ENCODE measurements around the gene PLS3.

PLS3 gene

DNA sequence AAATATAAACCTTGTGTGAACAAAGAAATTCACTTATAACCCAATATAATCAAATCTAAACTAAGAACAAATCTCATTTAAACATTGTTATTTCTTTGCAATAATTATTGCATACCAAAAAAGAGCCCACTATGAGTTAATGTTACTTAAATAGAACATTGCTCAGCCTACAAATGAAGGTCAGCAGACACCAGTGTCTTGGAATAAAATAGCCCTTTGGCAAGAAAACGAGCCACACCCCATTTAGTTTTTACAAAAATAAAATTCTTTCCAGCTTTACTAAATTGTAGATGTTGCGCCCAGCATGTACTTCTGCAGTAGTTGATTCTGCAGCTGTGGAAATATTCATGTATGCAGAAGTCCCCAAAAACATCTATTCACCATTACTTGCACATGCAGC is 12.2 kb downstream of the PLS3 start:
- no peak for TF ChIP-seq TEAD4 (IDR thresholded peaks at IDR 0.05)
- no peak for TF ChIP-seq YY1 (IDR thresholded peaks at IDR 0.05; ENCODE audit: low read depth)
- TF ChIP-seq NFIC (IDR thresholded peaks at IDR 0.05): no peak
- no peak for TF ChIP-seq CREB1 (IDR thresholded peaks at IDR 0.05; ENCODE audit: low read depth)
- TF ChIP-seq, protein P1, sequence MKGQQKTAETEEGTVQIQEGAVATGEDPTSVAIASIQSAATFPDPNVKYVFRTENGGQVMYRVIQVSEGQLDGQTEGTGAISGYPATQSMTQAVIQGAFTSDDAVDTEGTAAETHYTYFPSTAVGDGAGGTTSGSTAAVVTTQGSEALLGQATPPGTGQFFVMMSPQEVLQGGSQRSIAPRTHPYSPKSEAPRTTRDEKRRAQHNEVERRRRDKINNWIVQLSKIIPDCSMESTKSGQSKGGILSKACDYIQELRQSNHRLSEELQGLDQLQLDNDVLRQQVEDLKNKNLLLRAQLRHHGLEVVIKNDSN (IDR thresholded peaks at IDR 0.05): no peak
- TF ChIP-seq TCF12 (IDR thresholded peaks at IDR 0.05; ENCODE audit: low read depth): no peak
- TF ChIP-seq, protein P2, sequence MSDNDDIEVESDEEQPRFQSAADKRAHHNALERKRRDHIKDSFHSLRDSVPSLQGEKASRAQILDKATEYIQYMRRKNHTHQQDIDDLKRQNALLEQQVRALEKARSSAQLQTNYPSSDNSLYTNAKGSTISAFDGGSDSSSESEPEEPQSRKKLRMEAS (IDR thresholded peaks at IDR 0.05): no peak
- TF ChIP-seq CEBPB (IDR thresholded peaks at IDR 0.05): no peak
- no peak for TF ChIP-seq TAF1 (IDR thresholded peaks at IDR 0.05; ENCODE audit: low read depth)
- no peak for TF ChIP-seq RAD21 (IDR thresholded peaks at IDR 0.05; ENCODE audit: low read depth)
- no peak for TF ChIP-seq FOXM1 (IDR thresholded peaks at IDR 0.05; ENCODE audit: borderline replicate concordance, low read depth)
- TF ChIP-seq EP300 (IDR thresholded peaks at IDR 0.05; ENCODE audit: borderline replicate concordance): no peak
- no peak for TF ChIP-seq EGR1 (IDR thresholded peaks at IDR 0.05)

DNA sequence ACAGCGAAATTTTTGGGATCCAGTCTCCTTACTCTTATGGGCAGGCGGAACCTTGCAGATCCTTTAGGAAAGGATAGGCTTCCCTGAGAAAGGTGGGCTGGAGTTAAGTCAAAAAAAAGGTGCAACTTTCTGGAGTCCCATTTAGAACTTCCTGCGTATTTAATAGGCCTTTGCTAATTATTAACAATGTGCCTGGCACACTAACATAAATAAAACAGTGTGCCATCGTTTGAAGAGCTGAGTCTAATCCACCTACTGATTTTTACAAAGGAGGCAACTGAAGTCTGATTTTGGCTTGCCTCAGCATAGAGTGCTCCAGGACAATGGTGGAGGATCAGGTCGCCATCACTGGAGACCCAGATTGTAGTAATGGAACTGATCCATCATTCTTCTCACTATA is 15.7 kb downstream of the PLS3 start:
- TF ChIP-seq, protein P3, sequence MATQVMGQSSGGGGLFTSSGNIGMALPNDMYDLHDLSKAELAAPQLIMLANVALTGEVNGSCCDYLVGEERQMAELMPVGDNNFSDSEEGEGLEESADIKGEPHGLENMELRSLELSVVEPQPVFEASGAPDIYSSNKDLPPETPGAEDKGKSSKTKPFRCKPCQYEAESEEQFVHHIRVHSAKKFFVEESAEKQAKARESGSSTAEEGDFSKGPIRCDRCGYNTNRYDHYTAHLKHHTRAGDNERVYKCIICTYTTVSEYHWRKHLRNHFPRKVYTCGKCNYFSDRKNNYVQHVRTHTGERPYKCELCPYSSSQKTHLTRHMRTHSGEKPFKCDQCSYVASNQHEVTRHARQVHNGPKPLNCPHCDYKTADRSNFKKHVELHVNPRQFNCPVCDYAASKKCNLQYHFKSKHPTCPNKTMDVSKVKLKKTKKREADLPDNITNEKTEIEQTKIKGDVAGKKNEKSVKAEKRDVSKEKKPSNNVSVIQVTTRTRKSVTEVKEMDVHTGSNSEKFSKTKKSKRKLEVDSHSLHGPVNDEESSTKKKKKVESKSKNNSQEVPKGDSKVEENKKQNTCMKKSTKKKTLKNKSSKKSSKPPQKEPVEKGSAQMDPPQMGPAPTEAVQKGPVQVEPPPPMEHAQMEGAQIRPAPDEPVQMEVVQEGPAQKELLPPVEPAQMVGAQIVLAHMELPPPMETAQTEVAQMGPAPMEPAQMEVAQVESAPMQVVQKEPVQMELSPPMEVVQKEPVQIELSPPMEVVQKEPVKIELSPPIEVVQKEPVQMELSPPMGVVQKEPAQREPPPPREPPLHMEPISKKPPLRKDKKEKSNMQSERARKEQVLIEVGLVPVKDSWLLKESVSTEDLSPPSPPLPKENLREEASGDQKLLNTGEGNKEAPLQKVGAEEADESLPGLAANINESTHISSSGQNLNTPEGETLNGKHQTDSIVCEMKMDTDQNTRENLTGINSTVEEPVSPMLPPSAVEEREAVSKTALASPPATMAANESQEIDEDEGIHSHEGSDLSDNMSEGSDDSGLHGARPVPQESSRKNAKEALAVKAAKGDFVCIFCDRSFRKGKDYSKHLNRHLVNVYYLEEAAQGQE (IDR thresholded peaks at IDR 0.05; ENCODE audit: low read depth): no peak
- no peak for TF ChIP-seq YY1 (IDR thresholded peaks at IDR 0.05; ENCODE audit: low read depth)

DNA sequence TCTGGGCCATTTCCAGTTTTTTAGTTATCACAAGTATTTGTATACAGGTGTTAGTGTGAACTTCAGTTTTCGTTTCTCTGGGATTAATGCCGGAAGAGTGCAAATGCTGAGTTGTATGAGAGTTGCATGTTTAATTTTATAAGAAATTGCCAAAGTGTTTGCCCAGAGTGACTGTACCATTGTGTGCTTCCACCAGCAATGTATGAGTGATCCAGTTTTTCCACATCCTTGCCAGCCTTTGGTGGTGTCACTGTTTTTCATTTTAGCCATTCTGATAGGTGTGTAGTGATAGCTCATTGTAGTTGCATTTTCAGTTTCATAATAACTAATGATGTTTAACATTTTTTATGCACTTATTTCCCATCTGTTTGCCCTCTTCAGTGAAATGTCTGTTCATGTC is 18.4 kb downstream of the PLS3 start:
- no peak for TF ChIP-seq TCF12 (IDR thresholded peaks at IDR 0.05; ENCODE audit: low read depth)
- TF ChIP-seq NFIC (IDR thresholded peaks at IDR 0.05): no peak
- no peak for TF ChIP-seq TEAD4 (IDR thresholded peaks at IDR 0.05)
- TF ChIP-seq, protein P2 (IDR thresholded peaks at IDR 0.05): no peak
- TF ChIP-seq TAF1 (IDR thresholded peaks at IDR 0.05; ENCODE audit: low read depth): no peak
- TF ChIP-seq, protein P1 (IDR thresholded peaks at IDR 0.05): no peak
- TF ChIP-seq ZBTB7A (IDR thresholded peaks at IDR 0.05; ENCODE audit: low read depth): no peak
- no peak for TF ChIP-seq CEBPB (IDR thresholded peaks at IDR 0.05)
- TF ChIP-seq RAD21 (IDR thresholded peaks at IDR 0.05; ENCODE audit: low read depth): no peak
- TF ChIP-seq EGR1 (IDR thresholded peaks at IDR 0.05): no peak
- TF ChIP-seq, protein P3 (IDR thresholded peaks at IDR 0.05; ENCODE audit: low read depth): no peak
- no peak for TF ChIP-seq FOXM1 (IDR thresholded peaks at IDR 0.05; ENCODE audit: borderline replicate concordance, low read depth)
- TF ChIP-seq YY1 (IDR thresholded peaks at IDR 0.05; ENCODE audit: low read depth): no peak
- TF ChIP-seq EP300 (IDR thresholded peaks at IDR 0.05; ENCODE audit: borderline replicate concordance): no peak
- no peak for TF ChIP-seq CREB1 (IDR thresholded peaks at IDR 0.05; ENCODE audit: low read depth)

DNA sequence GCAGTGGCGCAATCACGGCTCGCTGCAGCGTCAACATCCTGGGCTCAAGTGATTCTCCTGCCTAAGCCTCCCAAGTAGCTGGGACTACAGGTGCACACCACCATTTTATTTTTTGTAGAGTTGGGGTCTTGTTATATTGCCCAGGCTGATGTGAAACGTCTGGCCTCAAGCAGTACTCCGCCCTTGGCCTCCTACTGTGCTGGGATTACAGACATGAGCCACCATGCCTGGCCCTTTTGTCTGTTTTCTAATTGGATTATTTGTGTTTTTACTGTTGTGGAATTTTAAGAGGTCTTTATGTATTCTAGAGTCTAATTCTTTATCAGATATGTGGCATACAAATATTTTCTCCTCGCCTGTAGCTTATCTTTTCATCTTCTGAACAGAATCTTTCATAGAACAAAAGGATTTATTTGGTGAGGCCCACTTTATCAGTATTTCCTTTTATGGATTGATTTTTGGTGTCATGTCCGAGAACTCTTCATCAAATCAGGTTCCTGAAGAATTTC is 18.9 kb downstream of the PLS3 start:
- TF ChIP-seq TAF1 (IDR thresholded peaks at IDR 0.05; ENCODE audit: low read depth): no peak
- no peak for TF ChIP-seq EGR1 (IDR thresholded peaks at IDR 0.05)
- no peak for TF ChIP-seq CREB1 (IDR thresholded peaks at IDR 0.05; ENCODE audit: low read depth)
- TF ChIP-seq ZBTB7A (IDR thresholded peaks at IDR 0.05; ENCODE audit: low read depth): no peak
- TF ChIP-seq, protein P2 (IDR thresholded peaks at IDR 0.05): no peak
- TF ChIP-seq RAD21 (IDR thresholded peaks at IDR 0.05; ENCODE audit: low read depth): no peak

DNA sequence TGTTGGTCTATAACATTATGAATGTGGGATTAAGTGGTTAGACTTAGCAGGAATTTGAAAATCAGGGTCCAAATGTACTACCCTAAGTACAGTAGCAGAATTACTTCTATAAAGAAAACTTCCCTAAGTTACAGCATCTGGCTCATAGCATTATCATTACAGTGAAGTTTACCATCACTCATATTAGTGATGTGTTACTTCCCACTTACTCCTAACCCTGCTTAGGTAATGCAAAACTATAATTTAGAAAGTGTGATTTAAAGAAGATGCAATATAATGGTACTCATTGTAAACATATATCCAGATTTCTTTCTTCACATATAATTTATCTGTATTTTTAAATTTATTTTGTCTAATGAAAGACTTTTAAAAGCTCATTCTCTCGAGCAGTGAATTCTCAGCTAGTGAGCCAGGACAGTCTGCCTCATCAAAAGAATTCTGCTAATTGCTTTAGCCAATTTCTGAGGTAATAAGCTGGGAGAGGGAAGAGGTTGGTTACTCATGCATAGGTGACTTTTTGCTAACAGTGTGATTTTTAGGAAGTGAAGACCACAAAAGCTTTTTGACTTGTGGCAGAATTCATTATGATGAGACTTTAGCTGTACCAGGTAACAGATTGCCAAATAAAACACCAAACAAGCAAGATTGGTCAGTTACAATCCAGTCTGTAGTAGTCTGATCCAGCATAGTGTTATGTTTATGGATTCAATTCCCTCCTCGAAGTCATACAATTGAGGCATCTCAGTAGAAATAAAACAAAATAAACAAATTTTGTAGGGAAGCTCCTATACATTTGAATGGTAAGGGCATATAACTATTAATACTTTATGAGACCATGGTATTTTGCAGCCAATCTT is 21.0 kb downstream of the PLS3 start:
- TF ChIP-seq, protein P2 (IDR thresholded peaks at IDR 0.05): no peak
- TF ChIP-seq CREB1 (IDR thresholded peaks at IDR 0.05; ENCODE audit: low read depth) (no peak), EGR1 (IDR thresholded peaks at IDR 0.05) (no peak), TAF1 (IDR thresholded peaks at IDR 0.05; ENCODE audit: low read depth) (no peak), NFIC (IDR thresholded peaks at IDR 0.05) (no peak), EP300 (IDR thresholded peaks at IDR 0.05; ENCODE audit: borderline replicate concordance) (no peak), ZBTB7A (IDR thresholded peaks at IDR 0.05; ENCODE audit: low read depth) (no peak), FOXM1 (IDR thresholded peaks at IDR 0.05; ENCODE audit: borderline replicate concordance, low read depth) (no peak), TCF12 (IDR thresholded peaks at IDR 0.05; ENCODE audit: low read depth) (no peak), TEAD4 (IDR thresholded peaks at IDR 0.05) (no peak), RAD21 (IDR thresholded peaks at IDR 0.05; ENCODE audit: low read depth) (no peak), CEBPB (IDR thresholded peaks at IDR 0.05) (no peak), YY1 (IDR thresholded peaks at IDR 0.05; ENCODE audit: low read depth) (no peak)
- TF ChIP-seq, protein P1 (IDR thresholded peaks at IDR 0.05): no peak
- TF ChIP-seq, protein P3 (IDR thresholded peaks at IDR 0.05; ENCODE audit: low read depth): no peak
